Spinal cord (tissue), 10 donors: ENCODE data around the gene OSBP2. TPM values are rescaled to one million over a fixed set of nuclear protein-coding genes. Genes with fewer than 3 reads are reported as not detected.
A peak's percentile ranks its signal among the peaks of the same experiment; 100 is the strongest.

Experiments
- DNase-seq, 6 donors: peaks; one replicate each; pipeline versions ENCODE4 v3.0.0 to v3.0.0-alpha.2; 2013 to 2015; ENCODE audit warnings: low spot score in 6 of 6, low read depth in 4 of 6
- H3K27ac ChIP-seq: one replicate; pipeline ENCODE4 v1.5.1; 2013; ENCODE audit warnings: low read depth, low read length, control low read depth
- H3K27me3 ChIP-seq: one replicate; pipeline ENCODE4 v1.6.1; 2013; ENCODE audit warnings: low read length; ENCODE audit not compliant: control insufficient read depth, insufficient read depth
- H3K36me3 ChIP-seq: one replicate; pipeline ENCODE4 v1.6.1; 2013; ENCODE audit warnings: low read length; ENCODE audit not compliant: control insufficient read depth, insufficient read depth
- H3K4me1 ChIP-seq: one replicate; pipeline ENCODE4 v1.6.1; 2013; ENCODE audit warnings: low read length; ENCODE audit not compliant: control insufficient read depth, insufficient read depth
- H3K4me3 ChIP-seq: one replicate; pipeline ENCODE4 v1.5.1; 2013; ENCODE audit warnings: low read depth, low read length, control low read depth
- H3K9me3 ChIP-seq: one replicate; pipeline ENCODE4 v1.6.1; 2013; ENCODE audit warnings: low read length; ENCODE audit not compliant: control insufficient read depth, insufficient read depth
- WGBS: methylation state at CpG from one replicate; pipeline ENCODE4 v1.1.5; 2013; ENCODE audit warnings: missing lambda C conversion rate; ENCODE audit not compliant: insufficient coverage; 5-methylcytosine and 5-hydroxymethylcytosine counted together
- polyA plus RNA-seq, 2 donors: library from polyadenylated mRNA; unstranded; fragments of 120-200 nt; gene quantifications; one replicate each; pipeline ENCODE4 v1.2.1, GENCODE V29; 2013; ENCODE audit not compliant: insufficient read length in 2 of 2
- total RNA-seq, 2 donors: library from RNA; depleted of rRNA in 1 of 2; stranded (reverse); fragments of 120-200 nt in 1 of 2; fragments of >200 nt in 1 of 2; gene quantifications; one replicate each; pipeline versions ENCODE4 v1.2.3 to v1.2.4, GENCODE V29; 2013 to 2014
- donor health status: healthy.

OSBP2 gene
- total and polyA plus RNA-seq, 4 donors = 20.7 to 25.0 (median 22.4) TPM

DNA sequence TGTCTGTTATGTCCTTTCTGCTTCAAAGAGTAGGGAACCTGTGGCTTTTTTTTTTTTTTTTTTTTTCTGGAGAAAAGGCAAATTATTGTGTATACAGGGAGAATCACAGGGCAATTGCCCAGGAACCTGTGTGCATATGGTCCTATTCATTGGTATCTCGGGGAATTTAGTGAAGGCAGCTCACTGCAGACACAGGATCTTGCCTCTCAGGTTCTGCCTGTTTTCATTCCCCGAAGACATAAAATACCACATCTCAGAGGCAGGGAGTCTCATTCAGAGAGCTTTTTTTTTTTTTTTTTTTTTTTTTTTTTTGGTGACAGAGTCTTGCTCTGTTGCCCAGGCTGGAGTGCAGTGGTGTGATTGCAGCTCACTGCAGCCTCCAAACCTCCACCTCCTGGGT is 88.3 kb downstream of the OSBP2 start:
- DNase-seq = no peak
- no peaks in the 10 kb centered on the region for H3K9me3 ChIP-seq
- 100% methylated on average over 1 of the region's 2 CpGs for WGBS
- no peaks in the 10 kb centered on the region for H3K27me3 ChIP-seq
- no peak overlapping the region for H3K27ac ChIP-seq
- no peaks in the 10 kb centered on the region for H3K36me3 ChIP-seq
- H3K4me3 ChIP-seq = no peak overlapping the region
- H3K4me1 ChIP-seq = peaks cover 6% of the 10 kb centered on the region

DNA sequence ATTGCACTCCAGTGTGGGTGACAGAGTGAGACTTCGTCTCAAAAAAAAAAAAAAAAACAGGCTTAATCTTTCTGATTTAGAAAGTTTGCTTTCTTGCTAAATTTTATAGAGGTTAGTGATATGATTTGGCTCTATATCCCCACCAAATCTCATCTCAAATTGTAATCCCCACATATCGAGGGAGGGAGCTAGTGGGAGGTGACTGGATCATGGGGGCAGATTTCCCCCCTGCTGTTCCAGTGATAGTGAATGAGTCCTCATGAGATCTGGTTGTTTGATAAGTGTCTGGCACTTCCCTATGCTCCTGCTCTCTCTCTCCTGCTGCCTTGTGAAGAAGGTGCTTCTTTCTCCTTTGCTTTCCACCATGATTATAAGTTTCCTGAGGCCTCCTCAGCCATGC is 90.9 kb downstream of the OSBP2 start:
- Histone ChIP-seq H3K9me3 (no peaks in the 10 kb centered on the region), H3K36me3 (no peaks in the 10 kb centered on the region), H3K27ac (no peak overlapping the region), H3K4me1 (no peaks in the 10 kb centered on the region), H3K27me3 (no peaks in the 10 kb centered on the region), H3K4me3 (no peak overlapping the region)
- no CpG with 5 or more reads among the region's 2 CpGs for WGBS
- no peak for DNase-seq

DNA sequence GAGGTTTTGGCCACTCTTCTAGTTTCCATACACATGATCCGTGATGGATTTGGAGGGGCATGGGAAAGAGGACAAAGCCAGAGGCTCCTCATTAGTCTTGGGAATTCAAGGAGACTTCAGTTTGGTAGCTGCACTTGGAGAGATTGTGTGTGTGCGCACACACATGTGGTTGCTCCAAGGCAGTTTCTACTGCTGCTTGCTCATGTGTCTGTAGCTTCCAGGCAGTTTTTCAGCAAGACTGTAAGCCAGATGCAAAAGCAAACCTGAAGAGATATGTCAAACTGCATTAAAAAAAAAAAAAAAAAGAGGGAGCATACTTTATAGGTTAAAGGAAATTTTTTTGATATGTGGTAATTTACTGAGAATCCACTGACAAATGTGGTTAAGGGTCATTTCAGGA is 95.7 kb downstream of the OSBP2 start:
- Histone ChIP-seq H3K36me3 (no peaks in the 10 kb centered on the region), H3K4me1 (no peaks in the 10 kb centered on the region), H3K27ac (no peak overlapping the region), H3K27me3 (no peaks in the 10 kb centered on the region), H3K4me3 (no peak overlapping the region), H3K9me3 (peaks cover 2% of the 10 kb centered on the region)
- 100% methylated on average over 2 of the region's 2 CpGs for WGBS
- peak in 1 of 6 donors; percentile 23 for DNase-seq

GRCh38 chr22:30792456-30792855 is 97.8 kb downstream of the OSBP2 start:
- peaks cover 2% of the 10 kb centered on the region for H3K9me3 ChIP-seq
- WGBS = no CpG with 5 or more reads among the region's 4 CpGs
- DNase-seq = no peak

DNA sequence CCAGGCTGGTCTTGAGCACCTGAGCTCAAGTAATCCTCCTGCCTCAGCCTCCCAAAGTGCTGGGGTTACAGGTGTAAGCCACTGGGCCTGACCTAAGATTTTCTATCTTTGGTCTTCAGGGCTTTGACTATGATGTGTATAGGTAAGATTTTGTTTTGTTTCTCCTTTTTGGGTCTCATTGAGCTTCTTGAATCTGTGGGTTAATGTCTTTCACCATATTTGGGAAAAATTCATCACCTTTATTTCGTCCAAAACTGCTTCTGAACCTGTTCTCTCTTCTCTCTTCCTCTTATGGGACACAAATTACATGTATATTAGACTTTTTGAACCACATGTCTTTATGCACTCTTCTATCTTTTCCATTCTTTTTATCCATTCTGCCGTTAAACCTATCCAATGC is 100.4 kb downstream of the OSBP2 start:
- no peak for DNase-seq
- H3K36me3 ChIP-seq = no peaks in the 10 kb centered on the region
- peaks cover 2% of the 10 kb centered on the region for H3K9me3 ChIP-seq
- WGBS = no CpG with 5 or more reads among the region's 2 CpGs
- H3K27me3 ChIP-seq = no peaks in the 10 kb centered on the region
- no peak overlapping the region for H3K4me3 ChIP-seq
- H3K27ac ChIP-seq = no peak overlapping the region
- no peaks in the 10 kb centered on the region for H3K4me1 ChIP-seq

More at GRCh38 chr22:30792456-30792855, 97.8 kb downstream of the OSBP2 start:
- no peak overlapping the region for H3K27ac ChIP-seq
- H3K4me3 ChIP-seq = no peak overlapping the region
- H3K27me3 ChIP-seq = no peaks in the 10 kb centered on the region
- H3K4me1 ChIP-seq = no peaks in the 10 kb centered on the region
- no peaks in the 10 kb centered on the region for H3K36me3 ChIP-seq

DNA sequence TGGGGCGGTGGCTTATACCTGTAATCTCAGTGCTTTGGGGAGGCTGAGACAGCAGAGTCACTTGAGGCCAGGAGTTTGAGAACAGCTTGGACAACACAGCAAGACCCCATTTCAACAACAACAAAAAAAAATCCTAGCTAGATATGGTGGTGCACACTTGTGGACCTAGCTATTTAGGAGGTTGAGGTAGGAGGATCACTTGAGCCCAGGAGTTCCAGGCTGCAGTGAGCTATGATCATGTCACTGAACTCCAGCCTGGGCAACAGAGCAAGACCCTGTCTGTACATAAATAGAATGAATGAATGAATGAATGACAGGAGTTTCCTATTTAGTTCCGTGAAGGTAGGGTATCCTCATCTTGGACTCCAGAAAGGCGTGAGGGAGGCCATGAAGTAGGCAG is 107.0 kb downstream of the OSBP2 start:
- Histone ChIP-seq H3K27me3 (peaks cover 5% of the 10 kb centered on the region), H3K9me3 (no peaks in the 10 kb centered on the region), H3K36me3 (no peaks in the 10 kb centered on the region), H3K27ac (no peak overlapping the region), H3K4me3 (no peak overlapping the region), H3K4me1 (peaks cover 25% of the 10 kb centered on the region)
- 84% methylated on average over 2 of the region's 3 CpGs for WGBS
- DNase-seq = no peak

DNA sequence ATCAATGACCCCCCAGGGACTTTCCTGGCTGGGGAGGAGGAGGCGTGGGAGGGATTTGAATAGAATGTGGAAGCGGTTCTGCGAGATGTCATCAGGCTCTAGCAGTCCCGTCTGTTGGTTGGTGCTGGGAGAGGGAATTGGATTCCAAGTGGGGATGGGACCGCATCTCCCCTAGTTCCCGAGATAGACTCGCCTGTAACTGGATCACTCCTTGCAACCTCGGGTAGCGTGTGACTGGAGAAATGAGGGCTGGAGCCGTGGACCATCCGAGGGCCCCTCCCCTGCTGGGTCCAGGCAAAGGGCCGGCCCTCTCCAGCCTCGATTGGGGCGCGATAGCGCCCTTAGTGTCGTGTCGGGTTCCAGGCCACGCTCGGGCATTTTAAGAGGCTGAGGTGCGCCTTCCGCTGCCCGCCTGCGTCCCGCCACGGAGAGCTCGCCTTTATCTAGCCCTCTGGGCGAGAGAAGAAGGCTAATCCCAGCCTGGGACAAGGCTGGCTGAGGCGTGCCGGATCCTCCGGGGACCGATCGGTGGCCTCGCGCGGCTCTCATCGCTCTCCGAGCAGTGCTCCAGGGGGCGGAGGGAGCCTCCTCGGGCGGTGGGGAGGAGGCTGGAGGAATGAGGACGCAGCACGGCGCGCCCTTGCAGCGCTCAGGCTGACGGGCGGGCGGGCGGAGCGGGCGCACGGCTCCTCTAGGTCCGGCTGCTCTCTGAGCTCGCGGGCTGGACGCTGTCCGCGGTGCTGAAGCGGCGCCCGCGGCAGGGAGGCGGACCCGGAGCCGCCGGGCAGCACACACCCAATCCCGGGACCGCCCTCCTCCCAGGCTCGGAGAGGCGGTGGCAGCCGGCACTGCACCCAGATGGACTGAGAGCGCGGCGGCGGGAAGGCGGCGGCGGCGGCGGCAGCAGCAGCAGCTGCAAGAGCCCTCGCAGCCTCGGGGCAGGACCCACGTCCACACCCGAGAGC is 107.8 kb downstream of the OSBP2 start:
- no peaks in the 10 kb centered on the region for H3K9me3 ChIP-seq
- H3K4me3 ChIP-seq = peak overlapping the region; percentile 29
- H3K4me1 ChIP-seq = peaks cover 26% of the 10 kb centered on the region
- peak; percentile 52 to 95 (median 76) for DNase-seq
- under 1% methylated on average over 85 of the region's 85 CpGs for WGBS
- H3K27ac ChIP-seq = no peak overlapping the region
- peaks cover 5% of the 10 kb centered on the region for H3K27me3 ChIP-seq
- H3K36me3 ChIP-seq = no peaks in the 10 kb centered on the region

DNA sequence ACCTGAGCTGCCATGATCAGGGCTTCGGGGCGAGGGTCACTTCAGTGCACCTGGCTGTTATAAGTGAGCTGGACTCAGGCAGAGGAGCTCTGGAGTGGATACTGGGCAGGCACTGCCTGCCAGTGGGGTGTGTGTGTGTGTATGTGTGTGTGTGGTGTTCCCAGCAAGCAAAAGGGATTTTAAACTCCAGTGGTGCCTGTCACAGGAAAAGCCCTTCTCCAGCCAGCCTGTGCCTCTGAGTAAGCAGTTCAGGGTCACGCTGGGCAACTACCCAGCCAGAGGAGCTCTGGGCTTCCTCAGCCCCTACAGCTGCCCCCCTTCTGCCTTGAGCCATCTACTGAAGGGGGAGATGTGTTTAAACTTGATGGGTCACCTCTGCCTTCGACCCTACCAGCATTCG is 109.0 kb downstream of the OSBP2 start:
- Histone ChIP-seq H3K9me3 (no peaks in the 10 kb centered on the region), H3K36me3 (no peaks in the 10 kb centered on the region), H3K27ac (no peak overlapping the region), H3K4me1 (peaks cover 26% of the 10 kb centered on the region), H3K4me3 (peak overlapping the region; percentile 6), H3K27me3 (peaks cover 5% of the 10 kb centered on the region)
- DNase-seq = no peak
- 100% methylated on average over 1 of the region's 5 CpGs for WGBS

DNA sequence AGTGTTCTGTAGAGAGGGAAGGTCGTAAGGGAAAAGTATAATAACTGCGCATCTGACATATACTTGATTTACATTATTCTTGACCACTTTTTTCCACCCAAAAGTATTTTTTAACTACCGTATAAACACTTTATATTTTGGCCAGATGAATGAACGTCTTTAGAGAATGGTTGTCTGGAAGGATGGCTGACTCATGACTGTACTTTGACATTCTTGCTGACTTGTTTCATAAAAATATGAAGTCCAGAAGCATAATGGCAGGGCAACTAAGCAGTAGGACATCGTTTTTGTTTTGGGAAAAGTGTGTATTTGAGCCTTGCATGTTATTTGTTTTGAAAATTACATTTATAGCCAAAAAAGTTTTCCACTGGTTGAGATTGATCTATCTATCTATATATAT is 110.0 kb downstream of the OSBP2 start:
- no peak overlapping the region for H3K4me3 ChIP-seq
- H3K27me3 ChIP-seq = peaks cover 5% of the 10 kb centered on the region
- H3K9me3 ChIP-seq = no peaks in the 10 kb centered on the region
- no peak overlapping the region for H3K27ac ChIP-seq
- H3K4me1 ChIP-seq = peaks cover 26% of the 10 kb centered on the region
- DNase-seq = no peak
- WGBS = 86% methylated on average over 1 of the region's 5 CpGs
- H3K36me3 ChIP-seq = no peaks in the 10 kb centered on the region

GRCh38 chr22:30806391-30806861 is 111.8 kb downstream of the OSBP2 start:
- Histone ChIP-seq H3K4me3 (no peak overlapping the region), H3K27me3 (peaks cover 5% of the 10 kb centered on the region), H3K27ac (no peak overlapping the region), H3K36me3 (peaks cover 3% of the 10 kb centered on the region), H3K9me3 (no peaks in the 10 kb centered on the region), H3K4me1 (peaks cover 26% of the 10 kb centered on the region)
- WGBS = no CpG with 5 or more reads among the region's 3 CpGs
- DNase-seq = no peak
